NB4 (cell line): Measurements from ENCODE around the gene CRABP1.

Experiments
- CTCF ChIP-seq: IDR thresholded peaks from one replicate; pipeline ENCODE4 v1.5.1; 2012; ENCODE audit warnings: low read depth, low read length
- MAX ChIP-seq: IDR thresholded peaks from 2 replicates; pipeline ENCODE4 v1.6.1; 2011; ENCODE audit warnings: low read depth, low read length
- MYC ChIP-seq: IDR thresholded peaks from 2 replicates; pipeline ENCODE4 v1.6.1; 2011; ENCODE audit warnings: low read depth, low read length
- POLR2A ChIP-seq: IDR thresholded peaks from 2 replicates; pipeline ENCODE4 v1.6.1; 2011; ENCODE audit warnings: mild to moderate bottlenecking; ENCODE audit not compliant: insufficient read length; ENCODE audit errors: extremely low read depth

GRCh38 chr15:78340231-78341056, at the start of gene CRABP1:
- TF ChIP-seq CTCF, result no peak
- TF ChIP-seq POLR2A, result no peak
- TF ChIP-seq MYC, result no peak
- TF ChIP-seq MAX, result no peak
